Measurements from ENCODE around the gene MYADML2.

MYADML2 gene

DNA sequence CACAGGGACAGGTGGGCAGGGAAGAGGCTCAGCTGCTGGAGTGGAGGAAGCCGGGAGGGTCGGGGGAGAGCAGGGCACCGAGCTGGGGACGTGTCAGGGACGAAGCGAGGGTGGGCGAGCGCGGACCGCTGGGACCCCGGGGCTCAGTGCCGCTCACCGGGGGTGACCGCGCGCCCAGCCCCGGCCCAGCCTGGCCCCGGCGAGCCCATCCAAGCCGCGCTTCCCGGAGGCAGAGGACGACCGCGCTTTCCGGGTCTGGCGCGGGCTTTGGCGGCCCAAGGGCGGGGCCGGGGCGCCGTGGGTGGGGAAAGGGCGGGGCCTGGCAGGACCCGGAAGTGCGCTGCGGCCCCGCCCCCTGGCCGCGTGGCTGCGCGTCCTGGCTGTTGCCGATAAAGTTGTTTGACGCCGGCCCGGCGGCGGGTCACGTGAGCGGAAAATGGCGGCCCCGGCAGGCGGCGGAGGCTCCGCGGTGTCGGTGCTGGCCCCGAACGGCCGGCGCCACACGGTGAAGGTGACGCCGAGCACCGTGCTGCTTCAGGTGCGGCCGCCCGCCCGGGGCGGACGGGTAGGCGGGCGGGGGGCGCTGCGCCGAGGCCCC, 30.3 kb upstream of the MYADML2 start, which contains the start of gene ASPSCR1:
Gene ASPSCR1 (plus strand): TSS at position 419 of the 598 bp plus-strand sequence. CDS start 18 bp downstream, at position 437.
- peaks cover 3 to 4% of the 10 kb centered on the region in 2 donors for H3K9me3 ChIP-seq (ENCODE audit: control insufficient read depth in 1 of 2, low read length in 2 of 2)
- H3K9ac ChIP-seq (ENCODE audit: low read depth in 1 of 2, low read length in 2 of 2): peak within 1 kb of the TSS; percentile 76 to 94
- H3K27me3 ChIP-seq (ENCODE audit: control insufficient read depth in 1 of 2, insufficient read depth in 2 of 2, low read length in 2 of 2): no peaks in the 10 kb centered on the region
- peak within 1 kb of the TSS; percentile 82 for H3K27ac ChIP-seq (ENCODE audit: low read depth, low read length)
- H3K36me3 ChIP-seq (ENCODE audit: control insufficient read depth in 1 of 2, insufficient read depth in 2 of 2, low read length in 2 of 2): peaks cover 0 to 4% of the 10 kb centered on the region in 2 donors
- H3K4me1 ChIP-seq (ENCODE audit: control insufficient read depth in 1 of 2, insufficient read depth in 2 of 2, low read length in 2 of 2): peaks cover 19 to 22% of the 10 kb centered on the region in 2 donors
- H3K4me3 ChIP-seq (ENCODE audit: low read depth in 1 of 2, low read length in 2 of 2): peak within 1 kb of the TSS; percentile 83 to 84

DNA sequence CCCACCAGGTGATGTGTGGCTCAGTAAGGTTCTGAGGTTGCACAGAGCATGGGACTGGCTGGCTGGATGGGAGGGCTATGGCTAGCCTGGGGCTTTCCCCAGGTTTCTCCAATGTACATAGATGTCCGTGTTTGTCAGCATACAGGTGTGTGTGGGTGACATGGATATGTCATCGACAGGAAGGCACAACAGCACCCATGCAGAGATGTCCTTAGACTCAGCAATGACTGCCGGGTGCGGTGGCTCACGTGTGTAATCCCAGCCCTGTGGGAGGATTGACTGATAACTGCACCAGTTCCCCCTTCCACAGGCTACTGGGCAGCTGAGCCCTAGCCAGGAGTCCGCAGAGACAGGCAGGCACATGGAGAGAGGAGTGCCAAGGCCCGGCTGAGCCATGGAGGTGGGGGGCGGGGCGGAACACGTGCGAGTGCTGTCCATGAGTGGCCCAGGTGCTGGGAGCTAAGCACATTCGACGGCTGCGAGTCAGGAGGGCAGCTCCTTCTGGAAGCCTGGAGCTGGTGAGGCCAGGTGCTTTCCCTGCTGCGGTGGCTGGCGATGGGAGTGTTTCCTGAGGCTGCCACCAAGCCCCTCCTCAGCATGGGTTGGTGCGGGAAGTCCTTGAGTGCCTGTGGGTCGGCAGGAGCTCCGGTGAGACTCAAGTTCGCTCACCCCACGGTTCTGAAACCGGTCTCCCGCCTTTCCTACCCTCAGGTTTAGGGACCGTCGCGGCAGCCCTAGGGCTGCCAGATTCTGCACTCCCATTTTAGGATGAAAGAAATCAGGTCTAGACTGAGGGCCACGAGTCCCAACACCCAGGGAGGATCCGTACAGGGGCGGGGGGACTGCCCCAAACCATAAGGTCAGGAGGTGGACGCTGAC, 29.5 kb upstream of the MYADML2 start:
- Histone ChIP-seq H3K27me3 (ENCODE audit: control insufficient read depth in 1 of 2, insufficient read depth in 2 of 2, low read length in 2 of 2) (no peaks in the 10 kb centered on the region), H3K36me3 (ENCODE audit: control insufficient read depth in 1 of 2, insufficient read depth in 2 of 2, low read length in 2 of 2) (peaks cover 0 to 4% of the 10 kb centered on the region in 2 donors), H3K4me3 (ENCODE audit: low read depth in 1 of 2, low read length in 2 of 2) (peak overlapping the region; percentile 83 to 84), H3K9me3 (ENCODE audit: control insufficient read depth in 1 of 2, low read length in 2 of 2) (peaks cover 3 to 4% of the 10 kb centered on the region in 2 donors), H3K9ac (ENCODE audit: low read depth in 1 of 2, low read length in 2 of 2) (peak overlapping the region; percentile 76 to 94), H3K27ac (ENCODE audit: low read depth, low read length) (peak overlapping the region; percentile 73), H3K4me1 (ENCODE audit: control insufficient read depth in 1 of 2, insufficient read depth in 2 of 2, low read length in 2 of 2) (peaks cover 19 to 22% of the 10 kb centered on the region in 2 donors)

DNA sequence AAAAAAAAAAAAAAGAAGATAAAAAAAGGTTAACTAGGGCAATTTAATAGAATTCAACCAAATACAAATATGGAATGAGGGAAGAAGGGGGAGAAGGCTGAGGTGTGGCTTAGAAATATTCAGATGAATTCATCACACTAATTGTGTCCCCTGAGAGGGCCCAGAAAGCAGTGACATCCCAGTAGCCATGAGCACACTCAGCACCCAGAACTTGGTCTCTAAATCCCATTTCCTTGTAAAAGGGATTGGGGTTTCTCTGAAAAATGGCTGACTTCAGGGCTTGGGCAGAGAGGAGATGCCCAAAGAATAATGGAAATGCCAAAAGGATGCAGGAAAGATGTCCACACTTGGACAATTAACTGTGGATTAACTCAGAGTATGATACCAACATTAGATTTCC, 26.4 kb upstream of the MYADML2 start:
- peaks cover 8 to 16% of the 10 kb centered on the region in 2 donors for H3K4me1 ChIP-seq (ENCODE audit: control insufficient read depth in 1 of 2, insufficient read depth in 2 of 2, low read length in 2 of 2)
- H3K27ac ChIP-seq (ENCODE audit: low read depth, low read length): no peak overlapping the region
- peaks cover 3 to 4% of the 10 kb centered on the region in 2 donors for H3K9me3 ChIP-seq (ENCODE audit: control insufficient read depth in 1 of 2, low read length in 2 of 2)
- no peak overlapping the region for H3K9ac ChIP-seq (ENCODE audit: low read depth in 1 of 2, low read length in 2 of 2)
- H3K27me3 ChIP-seq (ENCODE audit: control insufficient read depth in 1 of 2, insufficient read depth in 2 of 2, low read length in 2 of 2): no peaks in the 10 kb centered on the region
- H3K4me3 ChIP-seq (ENCODE audit: low read depth in 1 of 2, low read length in 2 of 2): no peak overlapping the region
- no peaks in the 10 kb centered on the region for H3K36me3 ChIP-seq (ENCODE audit: control insufficient read depth in 1 of 2, insufficient read depth in 2 of 2, low read length in 2 of 2)

DNA sequence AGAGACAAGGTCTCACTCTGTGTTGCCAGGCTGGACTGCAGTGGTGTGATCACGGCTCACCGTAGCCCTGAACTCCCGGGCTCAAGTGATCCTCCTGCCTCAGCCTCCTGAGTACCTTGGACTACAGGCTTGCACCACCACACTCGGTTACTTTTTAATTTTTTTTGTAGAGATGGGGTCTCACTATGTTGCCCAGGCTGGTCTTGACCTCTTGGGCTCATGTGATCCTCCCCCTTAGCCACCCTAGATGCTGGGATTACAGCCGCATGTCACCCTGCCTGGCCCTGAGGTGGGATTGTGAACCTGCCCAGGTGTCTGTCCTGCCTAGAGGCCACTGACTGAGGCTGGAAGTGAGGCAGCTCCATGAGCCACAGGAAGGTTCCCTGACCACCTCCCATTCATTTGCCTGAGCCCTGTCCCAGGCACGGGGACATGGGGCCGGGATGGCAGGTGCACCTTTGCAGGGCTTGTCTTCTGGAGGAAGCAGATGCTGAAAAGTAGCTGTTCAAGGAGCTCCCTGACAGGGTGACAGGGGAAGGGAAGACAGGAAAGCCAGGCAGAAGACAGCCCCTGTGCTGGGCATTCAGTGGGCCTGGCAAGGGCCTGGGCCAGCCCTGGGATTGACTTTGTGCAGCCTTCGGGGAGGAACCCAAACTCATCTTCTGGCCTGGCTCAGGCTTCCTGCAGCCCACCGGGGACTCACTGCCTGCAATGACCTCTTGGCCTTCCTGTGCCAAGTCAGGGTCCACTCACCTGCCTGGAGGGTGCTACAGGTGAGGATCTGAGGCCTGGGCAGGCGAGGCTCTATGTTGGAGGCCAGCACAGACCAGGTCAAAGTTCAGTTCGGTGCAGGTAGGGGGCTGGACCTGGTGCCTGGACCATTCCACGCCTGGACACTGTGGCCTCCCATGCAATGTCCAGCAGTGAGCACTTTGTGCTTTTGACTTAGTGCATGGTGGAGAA, 22.1 kb upstream of the MYADML2 start:
- H3K4me1 ChIP-seq (ENCODE audit: control insufficient read depth in 1 of 2, insufficient read depth in 2 of 2, low read length in 2 of 2): peaks cover 12 to 27% of the 10 kb centered on the region in 2 donors
- H3K27ac ChIP-seq (ENCODE audit: low read depth, low read length): no peak overlapping the region
- no peaks in the 10 kb centered on the region for H3K36me3 ChIP-seq (ENCODE audit: control insufficient read depth in 1 of 2, insufficient read depth in 2 of 2, low read length in 2 of 2)
- H3K4me3 ChIP-seq (ENCODE audit: low read depth in 1 of 2, low read length in 2 of 2): no peak overlapping the region
- peaks cover 0 to 6% of the 10 kb centered on the region in 2 donors for H3K27me3 ChIP-seq (ENCODE audit: control insufficient read depth in 1 of 2, insufficient read depth in 2 of 2, low read length in 2 of 2)
- H3K9ac ChIP-seq (ENCODE audit: low read depth in 1 of 2, low read length in 2 of 2): no peak overlapping the region
- H3K9me3 ChIP-seq (ENCODE audit: control insufficient read depth in 1 of 2, low read length in 2 of 2): peaks cover 3 to 4% of the 10 kb centered on the region in 2 donors

DNA sequence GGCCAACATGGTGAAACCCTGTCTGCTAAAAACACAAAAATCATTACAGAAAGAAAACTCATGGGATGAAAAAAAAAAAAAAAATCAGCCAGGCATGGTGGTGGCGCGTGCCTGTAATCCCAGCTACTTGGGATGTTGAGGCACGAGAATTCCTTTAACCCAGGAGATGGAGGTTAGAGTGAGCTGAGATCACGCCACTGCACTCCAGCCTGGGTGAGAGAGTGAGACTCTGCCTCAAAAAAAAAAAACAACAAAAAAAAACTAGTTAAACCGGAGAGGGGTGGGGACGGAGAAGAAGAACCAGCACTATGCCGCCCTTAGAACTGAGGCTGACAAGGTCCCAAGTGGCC, 21.3 kb upstream of the MYADML2 start:
- H3K9ac ChIP-seq (ENCODE audit: low read depth in 1 of 2, low read length in 2 of 2): no peak overlapping the region
- H3K36me3 ChIP-seq (ENCODE audit: control insufficient read depth in 1 of 2, insufficient read depth in 2 of 2, low read length in 2 of 2): no peaks in the 10 kb centered on the region
- peaks cover 4 to 6% of the 10 kb centered on the region in 2 donors for H3K27me3 ChIP-seq (ENCODE audit: control insufficient read depth in 1 of 2, insufficient read depth in 2 of 2, low read length in 2 of 2)
- no peak overlapping the region for H3K27ac ChIP-seq (ENCODE audit: low read depth, low read length)
- H3K4me3 ChIP-seq (ENCODE audit: low read depth in 1 of 2, low read length in 2 of 2): peak overlapping the region in 1 of 2 donors; percentile 17
- H3K4me1 ChIP-seq (ENCODE audit: control insufficient read depth in 1 of 2, insufficient read depth in 2 of 2, low read length in 2 of 2): peaks cover 12 to 27% of the 10 kb centered on the region in 2 donors
- peaks cover under 1% of the 10 kb centered on the region in 2 donors for H3K9me3 ChIP-seq (ENCODE audit: control insufficient read depth in 1 of 2, low read length in 2 of 2)

DNA sequence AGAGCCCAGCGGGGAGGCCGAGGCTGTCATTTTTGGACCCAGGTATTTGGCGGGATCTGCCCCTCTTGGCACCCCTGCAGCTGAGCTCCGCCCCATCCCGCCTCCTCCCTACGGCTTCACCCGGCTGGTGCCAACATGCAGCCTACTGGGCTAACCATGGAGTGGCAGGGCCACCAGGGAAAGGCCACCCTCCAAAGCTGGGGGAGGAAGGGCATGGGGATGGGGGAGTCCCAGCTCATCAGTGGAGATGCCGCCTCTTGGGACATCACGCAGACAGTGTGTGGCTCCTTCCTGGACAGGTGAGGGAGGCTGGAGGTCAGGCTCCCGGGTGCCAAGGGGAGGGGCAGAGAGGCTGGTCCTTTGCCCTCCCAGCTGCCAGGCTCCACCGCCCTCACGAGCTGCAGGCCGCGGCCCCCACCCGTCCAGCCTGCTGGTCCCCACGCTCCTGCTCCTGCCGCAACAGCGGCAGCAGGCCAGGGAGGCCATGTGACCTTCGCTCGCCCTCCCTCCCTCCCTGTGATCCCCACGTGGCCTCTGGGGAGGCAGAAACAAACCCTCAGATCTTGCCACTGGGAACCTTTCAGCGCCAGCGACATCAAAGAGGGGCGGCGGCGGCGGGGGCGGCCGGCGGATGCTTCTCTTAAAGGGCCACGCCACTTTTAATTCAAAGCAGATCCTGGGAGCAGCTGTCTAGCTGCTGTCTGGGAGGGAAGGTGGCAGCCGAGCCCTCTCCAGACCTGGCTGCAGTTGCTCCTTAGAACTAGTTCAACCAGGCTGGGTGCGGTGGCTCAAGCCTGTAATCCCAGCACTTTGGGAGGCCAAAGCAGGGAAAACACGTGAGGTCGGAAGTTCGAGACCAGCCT, 20.7 kb upstream of the MYADML2 start:
- no peaks in the 10 kb centered on the region for H3K9me3 ChIP-seq (ENCODE audit: control insufficient read depth in 1 of 2, low read length in 2 of 2)
- H3K36me3 ChIP-seq (ENCODE audit: control insufficient read depth in 1 of 2, insufficient read depth in 2 of 2, low read length in 2 of 2): no peaks in the 10 kb centered on the region
- peak overlapping the region; percentile 10 for H3K27ac ChIP-seq (ENCODE audit: low read depth, low read length)
- peaks cover 4 to 8% of the 10 kb centered on the region in 2 donors for H3K27me3 ChIP-seq (ENCODE audit: control insufficient read depth in 1 of 2, insufficient read depth in 2 of 2, low read length in 2 of 2)
- H3K9ac ChIP-seq (ENCODE audit: low read depth in 1 of 2, low read length in 2 of 2): no peak overlapping the region
- peaks cover 12 to 27% of the 10 kb centered on the region in 2 donors for H3K4me1 ChIP-seq (ENCODE audit: control insufficient read depth in 1 of 2, insufficient read depth in 2 of 2, low read length in 2 of 2)
- H3K4me3 ChIP-seq (ENCODE audit: low read depth in 1 of 2, low read length in 2 of 2): peak overlapping the region; percentile 40 to 47

DNA sequence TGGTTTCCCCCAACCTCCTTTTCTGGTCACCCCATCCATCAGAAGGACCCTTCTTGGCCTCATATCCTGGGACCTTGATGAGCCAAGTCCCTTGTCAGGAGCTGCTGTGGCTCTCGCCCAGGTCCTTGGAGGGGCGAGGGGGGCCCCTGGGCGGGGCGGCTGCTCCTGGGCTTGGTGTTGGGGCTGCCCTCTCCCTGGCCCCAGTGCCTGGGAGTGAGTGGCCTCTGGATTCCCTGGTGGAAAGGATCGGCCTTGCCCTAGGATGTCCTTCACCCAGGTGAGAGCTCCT, 20.2 kb upstream of the MYADML2 start:
- Histone ChIP-seq H3K36me3 (ENCODE audit: control insufficient read depth in 1 of 2, insufficient read depth in 2 of 2, low read length in 2 of 2) (no peaks in the 10 kb centered on the region), H3K9me3 (ENCODE audit: control insufficient read depth in 1 of 2, low read length in 2 of 2) (no peaks in the 10 kb centered on the region), H3K27me3 (ENCODE audit: control insufficient read depth in 1 of 2, insufficient read depth in 2 of 2, low read length in 2 of 2) (peaks cover 9 to 14% of the 10 kb centered on the region in 2 donors), H3K27ac (ENCODE audit: low read depth, low read length) (no peak overlapping the region), H3K9ac (ENCODE audit: low read depth in 1 of 2, low read length in 2 of 2) (no peak overlapping the region), H3K4me3 (ENCODE audit: low read depth in 1 of 2, low read length in 2 of 2) (peak overlapping the region in 1 of 2 donors; percentile 47), H3K4me1 (ENCODE audit: control insufficient read depth in 1 of 2, insufficient read depth in 2 of 2, low read length in 2 of 2) (peaks cover 12 to 27% of the 10 kb centered on the region in 2 donors)

DNA sequence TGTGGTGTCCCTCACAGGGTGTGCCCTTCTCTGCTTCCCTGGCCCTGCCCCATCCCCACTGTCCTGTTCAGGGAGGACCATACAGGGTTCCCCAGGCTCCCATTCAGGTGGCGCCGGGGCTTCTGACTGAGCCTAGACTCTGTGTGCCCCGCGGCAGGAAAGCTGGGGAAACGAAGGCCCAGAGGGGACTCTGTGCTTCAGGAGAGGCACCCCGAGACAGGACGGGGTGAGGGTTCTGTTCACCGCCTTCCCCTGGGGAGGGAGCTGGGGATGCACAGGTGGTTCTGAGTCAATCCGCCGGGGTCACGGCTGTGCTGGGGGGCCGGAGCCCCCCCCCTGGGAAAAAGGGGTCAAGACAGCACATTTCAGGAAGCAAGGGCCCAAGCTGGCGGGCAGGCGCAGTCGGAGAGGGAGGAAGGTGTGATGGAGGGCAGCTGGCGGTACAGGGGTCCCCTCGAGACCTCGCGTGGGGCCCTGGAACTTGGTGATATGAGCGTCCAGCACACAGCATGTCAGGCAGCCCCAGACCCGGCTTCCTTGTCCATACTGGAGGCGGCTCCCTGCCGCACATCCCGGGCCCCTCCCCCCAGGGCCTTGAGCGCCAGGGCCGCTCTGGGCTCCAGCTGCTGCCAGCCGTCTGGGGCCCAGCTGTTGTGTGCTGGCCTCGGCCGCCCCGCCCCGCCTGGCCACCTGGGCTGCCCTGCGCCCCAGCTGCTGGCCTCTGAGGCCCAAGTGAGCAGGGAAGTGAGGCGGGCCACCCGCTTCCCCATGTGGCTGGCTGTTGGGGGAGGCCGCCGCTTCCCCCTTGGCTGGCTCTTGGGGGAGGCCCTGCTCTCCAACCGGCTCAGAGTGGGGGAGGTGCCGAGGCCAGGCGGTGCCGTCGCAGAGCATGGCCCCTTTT, 19.6 kb upstream of the MYADML2 start:
- H3K9me3 ChIP-seq (ENCODE audit: control insufficient read depth in 1 of 2, low read length in 2 of 2): no peaks in the 10 kb centered on the region
- H3K27me3 ChIP-seq (ENCODE audit: control insufficient read depth in 1 of 2, insufficient read depth in 2 of 2, low read length in 2 of 2): peaks cover 11 to 17% of the 10 kb centered on the region in 2 donors
- H3K36me3 ChIP-seq (ENCODE audit: control insufficient read depth in 1 of 2, insufficient read depth in 2 of 2, low read length in 2 of 2): no peaks in the 10 kb centered on the region
- no peak overlapping the region for H3K9ac ChIP-seq (ENCODE audit: low read depth in 1 of 2, low read length in 2 of 2)
- peak overlapping the region in 1 of 2 donors; percentile 47 for H3K4me3 ChIP-seq (ENCODE audit: low read depth in 1 of 2, low read length in 2 of 2)
- H3K27ac ChIP-seq (ENCODE audit: low read depth, low read length): no peak overlapping the region
- peaks cover 12 to 27% of the 10 kb centered on the region in 2 donors for H3K4me1 ChIP-seq (ENCODE audit: control insufficient read depth in 1 of 2, insufficient read depth in 2 of 2, low read length in 2 of 2)

Data from duodenal mucosa (tissue), 2 donors.